Prostate gland (tissue), 2 donors: ENCODE results near the gene LILRB4.
"Not testable (repeated sequence)": the region's sequence is repeated elsewhere in the genome, so short reads cannot be mapped to it uniquely, and the experiment has no call there.

Source experiments
- POLR2A ChIP-seq: fragments of 450-650 bp; IDR thresholded peaks from one replicate; pipeline ENCODE4 v1.6.1; 2016; ENCODE audit warnings: antibody characterized with exemption, mild to moderate bottlenecking
- POLR2AphosphoS5 ChIP-seq: sonication (generic); formaldehyde crosslinking; IDR thresholded peaks from one replicate; pipeline ENCODE4 v1.6.1; 2017; ENCODE audit warnings: antibody characterized with exemption
- TF ChIP-seq, protein P1 (sequence below), 4 experiments: fragments of 200-600 bp in 2 of 4; fragments of 450-650 bp in 2 of 4; sonication (generic) in 2 of 4; IDR thresholded peaks; 1 replicate in 3 of 4; 2 replicates in 1 of 4; pipeline ENCODE4 v1.5.1; 2016 to 2019; ENCODE audit warnings: antibody characterized with exemption in 4 of 4, mild to moderate bottlenecking in 2 of 4, moderate library complexity in 2 of 4

DNA sequence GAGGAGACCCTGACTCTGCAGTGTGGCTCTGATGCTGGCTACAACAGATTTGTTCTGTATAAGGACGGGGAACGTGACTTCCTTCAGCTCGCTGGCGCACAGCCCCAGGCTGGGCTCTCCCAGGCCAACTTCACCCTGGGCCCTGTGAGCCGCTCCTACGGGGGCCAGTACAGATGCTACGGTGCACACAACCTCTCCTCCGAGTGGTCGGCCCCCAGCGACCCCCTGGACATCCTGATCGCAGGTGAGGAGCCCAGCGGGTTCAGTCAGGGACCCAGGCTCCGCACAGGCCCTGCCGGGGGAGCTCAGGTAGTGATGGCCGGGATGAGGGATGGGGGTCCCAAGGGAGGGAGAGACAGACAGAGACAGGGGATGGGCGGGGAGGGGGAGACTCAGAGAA lies 30.3 kb upstream of the LILRB4 start:
- TF ChIP-seq POLR2AphosphoS5, POLR2A: not testable (repeated sequence)
- TF ChIP-seq, protein P1, sequence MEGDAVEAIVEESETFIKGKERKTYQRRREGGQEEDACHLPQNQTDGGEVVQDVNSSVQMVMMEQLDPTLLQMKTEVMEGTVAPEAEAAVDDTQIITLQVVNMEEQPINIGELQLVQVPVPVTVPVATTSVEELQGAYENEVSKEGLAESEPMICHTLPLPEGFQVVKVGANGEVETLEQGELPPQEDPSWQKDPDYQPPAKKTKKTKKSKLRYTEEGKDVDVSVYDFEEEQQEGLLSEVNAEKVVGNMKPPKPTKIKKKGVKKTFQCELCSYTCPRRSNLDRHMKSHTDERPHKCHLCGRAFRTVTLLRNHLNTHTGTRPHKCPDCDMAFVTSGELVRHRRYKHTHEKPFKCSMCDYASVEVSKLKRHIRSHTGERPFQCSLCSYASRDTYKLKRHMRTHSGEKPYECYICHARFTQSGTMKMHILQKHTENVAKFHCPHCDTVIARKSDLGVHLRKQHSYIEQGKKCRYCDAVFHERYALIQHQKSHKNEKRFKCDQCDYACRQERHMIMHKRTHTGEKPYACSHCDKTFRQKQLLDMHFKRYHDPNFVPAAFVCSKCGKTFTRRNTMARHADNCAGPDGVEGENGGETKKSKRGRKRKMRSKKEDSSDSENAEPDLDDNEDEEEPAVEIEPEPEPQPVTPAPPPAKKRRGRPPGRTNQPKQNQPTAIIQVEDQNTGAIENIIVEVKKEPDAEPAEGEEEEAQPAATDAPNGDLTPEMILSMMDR (IDR thresholded peaks at IDR 0.05): not testable (repeated sequence)
